ENCODE measurements around the gene LAMP1. TPM values are rescaled to one million over a fixed set of nuclear protein-coding genes. Genes with fewer than 3 reads are reported as not detected.

The LAMP1 gene
- total and polyA plus RNA-seq, 2 donors (not counting 1 experiment from before 2014, with no cell fraction given) = 219 to 230 TPM

DNA sequence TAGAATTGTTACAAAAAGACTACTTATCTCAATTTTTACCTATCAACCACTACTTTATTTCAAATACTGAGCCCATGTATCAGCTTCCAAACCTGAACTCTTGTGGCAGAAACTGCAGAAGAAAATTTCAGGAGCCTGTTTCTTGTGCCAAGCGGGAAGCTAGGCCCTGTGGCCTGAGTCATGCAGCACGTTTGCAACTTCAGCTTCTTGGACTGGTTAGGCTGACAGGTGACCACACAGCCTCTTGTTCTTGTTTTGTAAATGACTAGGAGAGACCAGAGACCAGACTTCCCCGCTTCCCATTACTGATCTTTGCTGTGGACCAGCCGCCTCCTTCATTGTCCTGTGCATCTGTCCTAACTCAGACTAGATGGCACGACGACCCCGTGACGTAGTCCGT is 3.4 kb upstream of the LAMP1 start:
- no peaks in the 10 kb centered on the region for H3K36me3 ChIP-seq (ENCODE audit: control insufficient read depth, insufficient read depth, low read length)
- H3K27ac ChIP-seq (ENCODE audit: insufficient read depth, low read length) = no peak overlapping the region
- no peak overlapping the region for H3K9ac ChIP-seq (ENCODE audit: insufficient read depth, low read length)
- no peak for DNase-seq (ENCODE audit: low read depth in 2 of 2)
- peaks cover 16% of the 10 kb centered on the region for H3K79me2 ChIP-seq (ENCODE audit: control insufficient read depth, insufficient read depth, low read length)
- no peaks in the 10 kb centered on the region for H3K4me1 ChIP-seq (ENCODE audit: control insufficient read depth, extremely low read depth, insufficient read depth, low read length)
- no peaks in the 10 kb centered on the region for H4K20me1 ChIP-seq (ENCODE audit: control insufficient read depth, extremely low read depth, insufficient read depth, low read length)
- no peak overlapping the region for H2AFZ ChIP-seq (ENCODE audit: low read length)
- H3K4me3 ChIP-seq (replicated peaks in 1 of 4; ENCODE audit: control extremely low read depth in 1 of 4, insufficient read depth in 1 of 4, low read depth in 3 of 4, low read length in 4 of 4) = no peak overlapping the region
- H3K4me2 ChIP-seq (ENCODE audit: extremely low read depth, insufficient read depth, low read length) = no peak overlapping the region
- TF ChIP-seq, protein P1, sequence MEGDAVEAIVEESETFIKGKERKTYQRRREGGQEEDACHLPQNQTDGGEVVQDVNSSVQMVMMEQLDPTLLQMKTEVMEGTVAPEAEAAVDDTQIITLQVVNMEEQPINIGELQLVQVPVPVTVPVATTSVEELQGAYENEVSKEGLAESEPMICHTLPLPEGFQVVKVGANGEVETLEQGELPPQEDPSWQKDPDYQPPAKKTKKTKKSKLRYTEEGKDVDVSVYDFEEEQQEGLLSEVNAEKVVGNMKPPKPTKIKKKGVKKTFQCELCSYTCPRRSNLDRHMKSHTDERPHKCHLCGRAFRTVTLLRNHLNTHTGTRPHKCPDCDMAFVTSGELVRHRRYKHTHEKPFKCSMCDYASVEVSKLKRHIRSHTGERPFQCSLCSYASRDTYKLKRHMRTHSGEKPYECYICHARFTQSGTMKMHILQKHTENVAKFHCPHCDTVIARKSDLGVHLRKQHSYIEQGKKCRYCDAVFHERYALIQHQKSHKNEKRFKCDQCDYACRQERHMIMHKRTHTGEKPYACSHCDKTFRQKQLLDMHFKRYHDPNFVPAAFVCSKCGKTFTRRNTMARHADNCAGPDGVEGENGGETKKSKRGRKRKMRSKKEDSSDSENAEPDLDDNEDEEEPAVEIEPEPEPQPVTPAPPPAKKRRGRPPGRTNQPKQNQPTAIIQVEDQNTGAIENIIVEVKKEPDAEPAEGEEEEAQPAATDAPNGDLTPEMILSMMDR (conservative IDR thresholded peaks at IDR 0.05 in 1 of 2, IDR thresholded peaks at IDR 0.05 in 1 of 2; ENCODE audit: low read depth in 1 of 2, low read length in 2 of 2) = no peak
- no peak for TF ChIP-seq EZH2 (IDR thresholded peaks at IDR 0.05; ENCODE audit: low read length, missing control alignments)
- H3K9me3 ChIP-seq (ENCODE audit: control insufficient read depth, insufficient read depth, low read depth, low read length) = no peaks in the 10 kb centered on the region
- H3K27me3 ChIP-seq (ENCODE audit: control insufficient read depth, insufficient read depth, low read length) = peaks cover 4% of the 10 kb centered on the region

DNA sequence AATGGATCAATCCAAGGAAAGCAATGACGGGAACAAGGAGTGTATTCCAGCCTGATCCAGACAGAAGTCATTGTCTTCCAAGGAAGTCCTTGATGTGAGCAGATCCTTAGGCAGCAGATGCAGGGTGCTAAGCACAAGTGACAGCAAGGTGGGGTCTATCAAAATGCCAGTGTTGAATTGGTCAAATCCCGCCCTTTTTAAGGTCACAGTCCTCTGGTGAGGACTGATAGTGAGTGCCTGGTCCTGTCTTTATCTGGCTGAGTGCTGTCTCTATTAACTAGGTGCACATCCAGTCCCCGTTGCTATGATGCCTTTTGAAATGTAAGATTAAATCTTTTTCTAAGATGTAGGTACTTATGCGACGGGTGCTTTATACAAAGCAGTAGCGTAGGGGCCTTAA is 1.3 kb upstream of the LAMP1 start:
- no peak overlapping the region for H3K27ac ChIP-seq (ENCODE audit: insufficient read depth, low read length)
- no peak overlapping the region for H3K9ac ChIP-seq (ENCODE audit: insufficient read depth, low read length)
- H3K36me3 ChIP-seq (ENCODE audit: control insufficient read depth, insufficient read depth, low read length) = no peaks in the 10 kb centered on the region
- no peak overlapping the region for H2AFZ ChIP-seq (ENCODE audit: low read length)
- DNase-seq (ENCODE audit: low read depth in 2 of 2) = no peak
- peaks cover 4% of the 10 kb centered on the region for H3K27me3 ChIP-seq (ENCODE audit: control insufficient read depth, insufficient read depth, low read length)
- H3K4me1 ChIP-seq (ENCODE audit: control insufficient read depth, extremely low read depth, insufficient read depth, low read length) = no peaks in the 10 kb centered on the region
- H3K4me3 ChIP-seq (replicated peaks in 1 of 4; ENCODE audit: control extremely low read depth in 1 of 4, insufficient read depth in 1 of 4, low read depth in 3 of 4, low read length in 4 of 4) = peak overlapping the region in 1 of 4 experiments; percentile 70
- H4K20me1 ChIP-seq (ENCODE audit: control insufficient read depth, extremely low read depth, insufficient read depth, low read length) = no peaks in the 10 kb centered on the region
- H3K4me2 ChIP-seq (ENCODE audit: extremely low read depth, insufficient read depth, low read length) = no peak overlapping the region
- no peak for TF ChIP-seq EZH2 (IDR thresholded peaks at IDR 0.05; ENCODE audit: low read length, missing control alignments)
- TF ChIP-seq, protein P1 (conservative IDR thresholded peaks at IDR 0.05 in 1 of 2, IDR thresholded peaks at IDR 0.05 in 1 of 2; ENCODE audit: low read depth in 1 of 2, low read length in 2 of 2) = no peak
- no peaks in the 10 kb centered on the region for H3K9me3 ChIP-seq (ENCODE audit: control insufficient read depth, insufficient read depth, low read depth, low read length)
- H3K79me2 ChIP-seq (ENCODE audit: control insufficient read depth, insufficient read depth, low read length) = peaks cover 36% of the 10 kb centered on the region

- Histone ChIP-seq H3K9ac (ENCODE audit: insufficient read depth, low read length) (peak overlapping the region; percentile 89), H3K27ac (ENCODE audit: insufficient read depth, low read length) (peak overlapping the region; percentile 79), H3K9me3 (ENCODE audit: control insufficient read depth, insufficient read depth, low read depth, low read length) (no peaks in the 10 kb centered on the region), H4K20me1 (ENCODE audit: control insufficient read depth, extremely low read depth, insufficient read depth, low read length) (no peaks in the 10 kb centered on the region), H3K4me3 (replicated peaks in 1 of 4; ENCODE audit: control extremely low read depth in 1 of 4, insufficient read depth in 1 of 4, low read depth in 3 of 4, low read length in 4 of 4) (peak overlapping the region; percentile 95 to 98 (median 96)), H2AFZ (ENCODE audit: low read length) (peak overlapping the region; percentile 18), H3K79me2 (ENCODE audit: control insufficient read depth, insufficient read depth, low read length) (peaks cover 49% of the 10 kb centered on the region), H3K36me3 (ENCODE audit: control insufficient read depth, insufficient read depth, low read length) (no peaks in the 10 kb centered on the region), H3K4me2 (ENCODE audit: extremely low read depth, insufficient read depth, low read length) (peak overlapping the region; percentile 93), H3K27me3 (ENCODE audit: control insufficient read depth, insufficient read depth, low read length) (no peaks in the 10 kb centered on the region), H3K4me1 (ENCODE audit: control insufficient read depth, extremely low read depth, insufficient read depth, low read length) (no peaks in the 10 kb centered on the region)
- peak in 1 of 2 donors; percentile 18 for DNase-seq (ENCODE audit: low read depth in 2 of 2)
- no peak for TF ChIP-seq EZH2 (IDR thresholded peaks at IDR 0.05; ENCODE audit: low read length, missing control alignments)
- TF ChIP-seq, protein P1 (conservative IDR thresholded peaks at IDR 0.05 in 1 of 2, IDR thresholded peaks at IDR 0.05 in 1 of 2; ENCODE audit: low read depth in 1 of 2, low read length in 2 of 2) = no peak
Measured at GRCh38 chr13:113297370-113298042, 467 bp downstream of the LAMP1 start.

Measured in fibroblast of lung (primary cell).